ENCODE measurements around the gene HHAT. TPM values are rescaled to one million over a fixed set of nuclear protein-coding genes. Genes with fewer than 3 reads are reported as not detected.

HHAT gene
- total RNA-seq, 1 donor from 2014 or later = 11.8 TPM

- intact Hi-C loops (cut with DNase I) = no loop called here
- Histone ChIP-seq H3K27ac (no peak overlapping the region), H3K4me3 (no peak overlapping the region), H3K27me3 (no peaks in the 10 kb centered on the region), H3K4me1 (peaks cover 15% of the 10 kb centered on the region), H3K36me3 (no peaks in the 10 kb centered on the region), H3K9me3 (no peaks in the 10 kb centered on the region)
- no peak for TF ChIP-seq POLR2AphosphoS5 (IDR thresholded peaks at IDR 0.05; ENCODE audit: insufficient read depth in 1 of 2, low read depth in 1 of 2)
- DNase-seq (ENCODE audit: extremely low spot score in 2 of 2) = no peak
These were observed 38.1 kb downstream of the HHAT start for GRCh38 chr1:210366767-210367166.

- intact Hi-C loops (cut with DNase I) = no loop called here
- Histone ChIP-seq H3K9me3 (no peaks in the 10 kb centered on the region), H3K27me3 (no peaks in the 10 kb centered on the region), H3K4me1 (peaks cover 13% of the 10 kb centered on the region), H3K4me3 (no peak overlapping the region), H3K36me3 (no peaks in the 10 kb centered on the region), H3K27ac (no peak overlapping the region)
- no peak for DNase-seq (ENCODE audit: extremely low spot score in 2 of 2)
- TF ChIP-seq CTCF (IDR thresholded peaks at IDR 0.05) = no peak
These were observed 38.9 kb downstream of the HHAT start for GRCh38 chr1:210367566-210367965.

- no peaks in the 10 kb centered on the region for H3K9me3 ChIP-seq
- H3K4me1 ChIP-seq = no peaks in the 10 kb centered on the region
- no peak overlapping the region for H3K27ac ChIP-seq
- intact Hi-C loops (cut with DNase I) = no loop called here
- no peak overlapping the region for H3K4me3 ChIP-seq
- DNase-seq (ENCODE audit: extremely low spot score in 2 of 2) = no peak
- H3K27me3 ChIP-seq = no peaks in the 10 kb centered on the region
- no peak for TF ChIP-seq POLR2AphosphoS5 (IDR thresholded peaks at IDR 0.05; ENCODE audit: insufficient read depth in 1 of 2, low read depth in 1 of 2)
- TF ChIP-seq POLR2A (IDR thresholded peaks at IDR 0.05) = no peak
- no peak for TF ChIP-seq CTCF (IDR thresholded peaks at IDR 0.05)
- no peaks in the 10 kb centered on the region for H3K36me3 ChIP-seq
These were observed 40.7 kb downstream of the HHAT start for GRCh38 chr1:210369425-210369824.

GRCh38 chr1:210371916-210372315 lies 43.2 kb downstream of the HHAT start:
- no peak overlapping the region for H3K4me3 ChIP-seq
- no peaks in the 10 kb centered on the region for H3K4me1 ChIP-seq
- intact Hi-C loops (cut with DNase I) = no loop called here
- no peaks in the 10 kb centered on the region for H3K27me3 ChIP-seq
- H3K36me3 ChIP-seq = no peaks in the 10 kb centered on the region
- H3K9me3 ChIP-seq = no peaks in the 10 kb centered on the region
- TF ChIP-seq POLR2AphosphoS5 (IDR thresholded peaks at IDR 0.05; ENCODE audit: insufficient read depth in 1 of 2, low read depth in 1 of 2) (no peak), CTCF (IDR thresholded peaks at IDR 0.05) (no peak), POLR2A (IDR thresholded peaks at IDR 0.05) (no peak)
- H3K27ac ChIP-seq = no peak overlapping the region
- DNase-seq (ENCODE audit: extremely low spot score in 2 of 2) = no peak

GRCh38 chr1:210372491-210372890 lies 43.8 kb downstream of the HHAT start:
- DNase-seq (ENCODE audit: extremely low spot score in 2 of 2) = no peak
- no peak for TF ChIP-seq POLR2A (IDR thresholded peaks at IDR 0.05)
- TF ChIP-seq CTCF (IDR thresholded peaks at IDR 0.05) = no peak
- TF ChIP-seq POLR2AphosphoS5 (IDR thresholded peaks at IDR 0.05; ENCODE audit: insufficient read depth in 1 of 2, low read depth in 1 of 2) = no peak
- intact Hi-C loops (cut with DNase I) = no loop called here

More at GRCh38 chr1:210372491-210372890, 43.8 kb downstream of the HHAT start:
- Histone ChIP-seq H3K4me1 (peaks cover 4% of the 10 kb centered on the region), H3K4me3 (no peak overlapping the region), H3K36me3 (no peaks in the 10 kb centered on the region), H3K27ac (no peak overlapping the region), H3K9me3 (no peaks in the 10 kb centered on the region), H3K27me3 (no peaks in the 10 kb centered on the region)

Measured in vagina (tissue), 2 donors.